GM12801 (cell line): Measurements from ENCODE around the gene ZFP92.

Experiments
- TF ChIP-seq, protein P1 (sequence below): IDR thresholded peaks from one replicate; pipeline ENCODE4 v1.5.1; 2011; ENCODE audit warnings: control low read depth; ENCODE audit not compliant: insufficient read length; ENCODE audit errors: extremely low read depth

ZFP92 gene

DNA sequence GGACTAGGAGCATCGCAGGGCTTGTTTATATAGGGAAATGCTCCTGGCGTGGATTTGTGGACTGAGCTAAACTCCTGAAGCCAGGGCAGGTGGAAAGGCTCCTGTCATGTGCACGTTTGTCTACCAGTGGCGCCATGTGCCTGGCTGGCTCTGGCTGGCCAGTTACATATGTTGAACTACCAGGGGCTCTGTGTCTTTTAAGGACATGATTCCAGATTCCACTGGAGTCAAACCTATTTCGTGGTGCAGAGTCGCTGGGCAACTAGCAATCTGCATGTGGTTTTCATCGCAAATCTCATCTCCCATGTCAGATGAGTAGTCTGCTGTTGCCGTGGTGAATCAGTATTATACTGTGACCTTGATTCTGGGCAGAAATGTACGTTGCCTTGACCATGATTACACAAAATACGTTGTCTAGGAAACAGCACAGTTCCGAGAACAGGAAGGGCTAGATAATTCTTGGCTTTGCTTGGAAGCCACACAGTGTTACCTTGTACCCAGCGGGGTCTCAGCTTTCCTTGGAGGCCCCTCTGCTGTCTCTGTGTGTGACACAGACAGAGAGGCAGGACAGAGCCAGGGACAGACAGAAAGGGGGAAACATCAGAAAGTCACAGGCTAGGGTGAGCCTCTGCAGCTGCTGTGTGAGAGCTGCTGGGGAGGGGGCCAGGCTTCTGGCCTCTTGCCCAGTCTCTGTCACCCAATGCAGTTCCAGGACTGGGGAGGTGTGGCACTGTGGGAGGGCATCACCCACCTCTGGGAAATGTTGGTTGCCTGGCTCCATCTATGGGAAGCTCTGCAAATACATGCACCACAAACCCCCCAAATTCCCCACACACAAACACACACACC lies 29.4 kb upstream of the ZFP92 start:
- TF ChIP-seq, protein P1, sequence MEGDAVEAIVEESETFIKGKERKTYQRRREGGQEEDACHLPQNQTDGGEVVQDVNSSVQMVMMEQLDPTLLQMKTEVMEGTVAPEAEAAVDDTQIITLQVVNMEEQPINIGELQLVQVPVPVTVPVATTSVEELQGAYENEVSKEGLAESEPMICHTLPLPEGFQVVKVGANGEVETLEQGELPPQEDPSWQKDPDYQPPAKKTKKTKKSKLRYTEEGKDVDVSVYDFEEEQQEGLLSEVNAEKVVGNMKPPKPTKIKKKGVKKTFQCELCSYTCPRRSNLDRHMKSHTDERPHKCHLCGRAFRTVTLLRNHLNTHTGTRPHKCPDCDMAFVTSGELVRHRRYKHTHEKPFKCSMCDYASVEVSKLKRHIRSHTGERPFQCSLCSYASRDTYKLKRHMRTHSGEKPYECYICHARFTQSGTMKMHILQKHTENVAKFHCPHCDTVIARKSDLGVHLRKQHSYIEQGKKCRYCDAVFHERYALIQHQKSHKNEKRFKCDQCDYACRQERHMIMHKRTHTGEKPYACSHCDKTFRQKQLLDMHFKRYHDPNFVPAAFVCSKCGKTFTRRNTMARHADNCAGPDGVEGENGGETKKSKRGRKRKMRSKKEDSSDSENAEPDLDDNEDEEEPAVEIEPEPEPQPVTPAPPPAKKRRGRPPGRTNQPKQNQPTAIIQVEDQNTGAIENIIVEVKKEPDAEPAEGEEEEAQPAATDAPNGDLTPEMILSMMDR = no peak

GRCh38 chrX:153382563-153383482 lies 28.4 kb upstream of the ZFP92 start:
- TF ChIP-seq, protein P1 = no peak

- TF ChIP-seq, protein P1 = no peak
Observed at GRCh38 chrX:153384390-153384789, 26.9 kb upstream of the ZFP92 start.

GRCh38 chrX:153386097-153386496 lies 25.2 kb upstream of the ZFP92 start:
- TF ChIP-seq, protein P1 = no peak

DNA sequence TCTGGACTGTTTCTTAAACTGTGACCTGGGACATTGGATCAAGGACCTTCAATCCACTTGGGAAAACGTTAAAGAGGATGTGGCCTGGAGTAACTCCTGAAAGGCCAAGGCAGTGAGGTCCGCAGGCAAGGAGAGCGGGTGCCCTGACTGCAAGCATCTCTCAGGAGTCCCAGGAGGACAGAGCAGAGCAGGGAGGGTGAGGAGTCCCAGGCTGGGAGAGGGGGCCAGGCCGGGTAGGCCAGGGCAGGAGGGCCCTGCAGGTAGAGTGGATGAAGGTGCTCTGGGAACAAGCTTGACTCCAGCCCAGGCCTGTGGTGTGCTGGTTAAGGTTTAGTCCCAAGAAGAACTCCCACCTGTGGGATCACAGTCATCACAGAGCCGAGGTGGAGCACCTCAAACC lies 23.9 kb upstream of the ZFP92 start:
- TF ChIP-seq, protein P1 = no peak

DNA sequence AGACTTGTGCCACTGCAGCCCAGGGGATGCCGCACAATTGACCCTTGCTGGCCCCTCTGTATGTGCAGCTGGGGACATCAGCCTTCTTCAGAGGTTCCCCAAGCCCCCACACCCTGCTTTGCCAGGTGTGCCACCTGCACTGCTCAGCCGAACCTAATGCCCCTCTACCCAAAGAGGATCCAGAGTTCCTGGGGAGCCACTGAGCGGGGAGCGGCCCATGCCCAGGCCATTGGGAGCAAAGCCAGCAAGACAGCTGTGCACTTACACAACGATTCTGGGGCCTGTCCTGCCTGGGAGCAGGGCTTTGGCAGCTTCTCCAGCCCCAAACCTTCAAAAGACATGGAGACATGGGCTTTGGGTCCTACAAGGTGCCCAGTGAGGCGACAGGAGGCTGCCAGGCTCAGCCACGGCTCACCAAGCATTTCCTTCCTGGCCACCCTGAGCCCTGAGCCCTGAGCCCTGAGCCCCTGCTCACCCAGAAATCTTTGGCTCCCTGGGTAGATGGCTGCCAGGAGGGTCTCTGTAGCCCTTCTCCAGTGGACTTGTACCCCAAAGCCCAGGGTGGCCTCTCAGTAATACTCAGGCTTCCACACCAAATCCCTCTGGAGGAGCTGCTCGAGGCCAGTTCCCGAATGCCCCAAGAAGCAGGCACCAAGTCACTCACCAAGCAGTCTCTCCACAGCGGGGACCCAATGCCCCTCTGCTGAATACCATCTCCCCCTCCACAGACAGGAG lies 23.1 kb upstream of the ZFP92 start:
- TF ChIP-seq, protein P1 = no peak
